Measurements from ENCODE around the gene SMG7.

DNA sequence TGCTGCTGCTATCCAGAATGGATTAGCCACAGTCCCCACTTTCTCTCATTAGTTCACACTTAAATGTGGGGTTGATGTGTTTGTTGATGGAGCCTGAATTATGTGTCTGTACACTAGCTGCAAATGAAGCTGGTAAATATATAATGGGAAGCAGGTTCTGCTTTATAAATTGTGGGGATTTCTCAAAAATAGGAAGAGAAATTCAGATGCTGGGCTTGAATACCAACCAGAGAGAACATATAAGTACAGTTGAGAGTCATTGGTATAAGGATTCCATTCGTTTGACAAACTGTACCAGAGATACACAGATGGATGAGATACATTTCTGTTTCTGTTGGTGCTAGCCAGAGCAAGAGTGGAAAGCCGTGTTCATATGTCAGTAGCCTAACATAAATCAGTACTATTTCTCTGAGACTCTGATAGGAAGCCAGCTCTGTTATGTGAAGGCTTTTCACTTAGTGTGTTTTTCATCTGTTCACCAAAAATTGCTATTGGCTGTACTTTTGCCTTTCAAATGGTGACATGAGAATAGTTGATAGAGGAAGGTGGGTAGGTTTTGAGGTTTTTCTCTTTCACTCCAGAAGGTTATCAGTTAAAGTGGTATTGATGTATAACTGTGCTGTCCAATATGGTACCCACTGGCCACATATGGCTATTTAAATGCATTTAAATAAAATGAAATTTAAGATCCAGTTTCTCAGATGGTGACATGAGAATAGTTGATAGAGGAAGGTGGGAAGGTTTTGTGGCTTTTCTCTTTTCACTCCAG is 15.6 kb downstream of the SMG7 start:
- TF ChIP-seq GATA2 (IDR thresholded peaks at IDR 0.05; ENCODE audit: low read depth, low read length) (no peak), GATA3 (IDR thresholded peaks at IDR 0.05; ENCODE audit: low read depth, low read length) (no peak)
